ENCODE measurements around the gene NEK11.

NEK11 gene

DNA sequence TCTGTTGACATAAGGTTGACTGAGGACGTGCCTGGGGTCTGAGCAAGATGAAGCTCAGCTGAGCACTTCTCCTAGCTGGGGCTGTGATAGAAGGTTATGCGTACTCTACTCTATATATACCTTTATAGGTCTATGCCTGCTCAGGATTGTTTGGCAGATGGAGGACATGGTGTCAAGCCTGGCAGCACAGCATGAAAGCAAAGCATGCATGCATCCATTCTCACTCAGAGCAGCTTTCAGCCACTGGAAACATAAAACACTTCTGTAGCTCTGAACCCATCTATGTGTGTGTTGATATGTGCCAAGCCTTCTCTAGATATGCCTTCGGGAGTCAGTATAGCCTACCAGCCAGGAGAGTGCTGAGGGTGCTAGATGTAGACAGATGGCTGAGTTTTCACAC, 212.6 kb downstream of the NEK11 start:
- Mint-ChIP-seq H3K36me3 (peaks cover 4% of the 10 kb centered on the region), H3K27ac (no peak overlapping the region), H3K4me1 (ENCODE audit: low read depth) (no peaks in the 10 kb centered on the region), H3K9me3 (ENCODE audit: low read depth) (no peaks in the 10 kb centered on the region), H3K4me3 (no peak overlapping the region), H3K27me3 (no peaks in the 10 kb centered on the region)

DNA sequence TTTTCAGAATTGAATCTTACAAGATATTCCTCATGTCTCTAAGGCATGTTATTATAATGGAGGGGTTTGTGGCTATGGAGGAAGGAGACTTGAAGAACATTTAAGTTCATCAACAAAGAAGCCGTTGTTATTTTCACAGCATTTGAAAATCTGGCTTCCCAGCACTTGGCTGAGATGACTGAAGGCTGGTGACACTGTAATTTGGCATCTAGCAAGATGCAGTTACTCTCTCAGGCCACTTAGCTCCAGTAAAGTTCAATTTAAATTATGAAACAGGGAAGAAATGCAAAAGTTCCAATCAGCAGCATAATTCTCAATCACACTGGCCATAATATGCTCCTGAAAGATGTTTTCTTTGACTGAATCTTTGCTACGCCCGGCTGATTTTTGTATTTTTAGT, 215.5 kb downstream of the NEK11 start:
- no peaks in the 10 kb centered on the region for H3K27me3 Mint-ChIP-seq
- no peaks in the 10 kb centered on the region for H3K9me3 Mint-ChIP-seq (ENCODE audit: low read depth)
- no peak overlapping the region for H3K4me3 Mint-ChIP-seq
- no peaks in the 10 kb centered on the region for H3K4me1 Mint-ChIP-seq (ENCODE audit: low read depth)
- no peak overlapping the region for H3K27ac Mint-ChIP-seq
- peaks cover 10% of the 10 kb centered on the region for H3K36me3 Mint-ChIP-seq

DNA sequence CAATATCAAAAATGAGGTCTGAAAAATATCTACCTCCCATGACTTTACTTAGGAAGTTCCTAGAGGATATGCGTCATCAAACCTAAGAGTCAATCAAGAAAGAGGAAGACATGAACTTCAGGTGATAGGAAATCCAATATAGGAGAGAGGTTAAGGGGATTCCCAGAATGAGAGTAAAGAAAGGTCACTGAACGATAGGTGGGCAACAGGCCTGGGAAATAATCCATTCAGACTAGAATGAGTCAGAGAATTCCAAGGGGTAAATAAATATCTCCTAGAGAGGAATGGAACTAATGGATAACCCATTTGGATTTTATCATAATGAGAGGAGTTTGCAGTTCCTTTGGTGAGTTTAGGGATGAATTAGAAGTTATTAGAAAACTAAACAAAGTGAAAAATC, 223.8 kb downstream of the NEK11 start:
- H3K36me3 Mint-ChIP-seq = peaks cover 17% of the 10 kb centered on the region
- peaks cover 2% of the 10 kb centered on the region for H3K27me3 Mint-ChIP-seq
- no peak overlapping the region for H3K27ac Mint-ChIP-seq
- H3K9me3 Mint-ChIP-seq (ENCODE audit: low read depth) = peaks cover 19% of the 10 kb centered on the region
- no peaks in the 10 kb centered on the region for H3K4me1 Mint-ChIP-seq (ENCODE audit: low read depth)
- H3K4me3 Mint-ChIP-seq = no peak overlapping the region

DNA sequence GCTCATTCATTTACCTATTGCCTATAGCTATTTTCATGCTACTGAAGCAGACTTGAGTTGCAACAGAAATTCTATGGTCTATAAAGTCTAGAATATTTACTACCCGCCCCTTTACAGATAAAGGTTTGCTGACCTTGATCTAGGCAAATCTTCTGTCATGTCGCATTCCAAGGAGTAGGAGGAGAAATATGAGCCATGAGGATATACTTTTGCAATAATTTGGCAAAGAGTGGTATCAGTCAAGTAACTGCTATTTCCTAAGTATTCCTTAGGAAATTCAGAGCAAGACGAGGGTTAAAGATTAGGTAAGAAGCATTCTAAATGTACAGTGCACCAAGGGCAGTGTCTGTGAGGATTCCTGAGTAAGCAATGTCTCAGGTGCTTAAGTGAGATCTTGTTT, 233.8 kb downstream of the NEK11 start:
- no peak overlapping the region for H3K27ac Mint-ChIP-seq
- H3K36me3 Mint-ChIP-seq = peaks cover 8% of the 10 kb centered on the region
- no peaks in the 10 kb centered on the region for H3K4me1 Mint-ChIP-seq (ENCODE audit: low read depth)
- no peak overlapping the region for H3K4me3 Mint-ChIP-seq
- H3K27me3 Mint-ChIP-seq = no peaks in the 10 kb centered on the region
- peaks cover 15% of the 10 kb centered on the region for H3K9me3 Mint-ChIP-seq (ENCODE audit: low read depth)

DNA sequence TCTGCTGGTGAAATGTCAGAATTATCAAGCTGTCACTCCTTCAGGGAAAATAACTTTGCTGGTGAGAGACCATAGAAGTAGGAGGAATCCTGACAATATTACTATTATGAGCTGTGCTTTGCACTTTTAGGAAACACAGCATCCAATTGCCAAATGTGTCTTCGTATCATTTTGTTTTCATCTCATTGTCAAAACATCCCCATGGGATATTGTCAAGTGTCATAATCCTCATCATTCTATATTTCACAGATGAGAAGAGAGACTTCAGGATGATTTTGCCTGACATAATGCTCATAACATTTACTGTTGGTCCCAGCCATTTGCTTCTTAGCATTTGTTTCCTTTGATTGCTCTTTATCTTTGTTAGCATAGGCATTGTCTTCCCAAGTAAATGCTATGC, 234.4 kb downstream of the NEK11 start:
- H3K27ac Mint-ChIP-seq = no peak overlapping the region
- no peaks in the 10 kb centered on the region for H3K27me3 Mint-ChIP-seq
- H3K36me3 Mint-ChIP-seq = peaks cover 8% of the 10 kb centered on the region
- no peak overlapping the region for H3K4me3 Mint-ChIP-seq
- H3K4me1 Mint-ChIP-seq (ENCODE audit: low read depth) = no peaks in the 10 kb centered on the region
- peaks cover 11% of the 10 kb centered on the region for H3K9me3 Mint-ChIP-seq (ENCODE audit: low read depth)

DNA sequence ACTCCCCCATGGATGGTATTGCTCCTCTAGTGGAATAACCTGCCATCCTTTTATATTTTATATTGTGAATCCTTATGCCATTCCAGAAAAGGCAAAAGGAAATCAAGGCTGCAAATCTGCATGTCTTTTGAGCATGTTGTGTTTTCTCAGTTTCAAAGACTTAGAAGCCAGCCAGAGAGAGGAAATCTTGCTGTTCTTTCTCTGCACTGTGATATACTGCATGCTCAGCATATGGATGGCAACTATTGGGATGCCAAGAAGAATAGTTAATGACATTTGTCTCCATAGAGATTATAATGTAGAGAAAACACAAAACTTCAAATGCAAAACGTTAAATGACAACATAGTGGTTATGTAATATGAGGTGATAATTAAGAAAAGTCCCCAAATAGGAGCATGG, 248.9 kb downstream of the NEK11 start:
- no peak overlapping the region for H3K27ac Mint-ChIP-seq
- no peaks in the 10 kb centered on the region for H3K4me1 Mint-ChIP-seq (ENCODE audit: low read depth)
- H3K9me3 Mint-ChIP-seq (ENCODE audit: low read depth) = no peaks in the 10 kb centered on the region
- no peak overlapping the region for H3K4me3 Mint-ChIP-seq
- no peaks in the 10 kb centered on the region for H3K27me3 Mint-ChIP-seq
- peaks cover 5% of the 10 kb centered on the region for H3K36me3 Mint-ChIP-seq

DNA sequence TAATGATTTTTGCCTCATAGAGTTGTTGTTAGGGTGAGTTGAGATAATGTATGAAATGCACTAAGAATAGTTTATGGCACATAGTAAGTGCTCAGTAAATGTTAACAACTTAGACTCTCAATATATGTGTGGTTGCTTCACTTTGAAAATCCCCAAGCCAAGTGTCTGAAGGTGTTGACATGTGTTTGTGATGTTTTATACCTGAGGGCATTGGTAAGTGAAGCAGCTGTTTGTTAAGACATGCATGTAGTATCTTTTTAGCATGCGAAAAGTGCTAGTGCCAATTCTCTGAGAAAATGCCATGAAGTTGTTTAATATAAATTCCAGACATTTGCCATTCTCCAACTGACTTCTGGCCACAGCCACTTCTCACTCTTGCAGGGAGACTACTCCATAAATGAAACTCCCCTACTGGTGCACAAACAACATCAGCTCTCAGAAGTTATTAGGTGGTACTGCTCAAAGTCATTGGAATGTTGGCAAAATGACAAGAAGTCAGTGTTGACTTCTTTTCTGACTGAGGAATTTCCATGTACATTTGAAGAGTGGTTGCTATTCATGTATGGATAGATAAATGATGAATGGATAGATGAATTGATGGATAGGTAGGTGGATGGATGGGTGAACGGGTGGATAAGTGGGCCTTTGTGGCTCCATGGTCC, 251.3 kb downstream of the NEK11 start:
- no peaks in the 10 kb centered on the region for H3K9me3 Mint-ChIP-seq (ENCODE audit: low read depth)
- H3K4me1 Mint-ChIP-seq (ENCODE audit: low read depth) = no peaks in the 10 kb centered on the region
- H3K27ac Mint-ChIP-seq = no peak overlapping the region
- H3K27me3 Mint-ChIP-seq = no peaks in the 10 kb centered on the region
- H3K36me3 Mint-ChIP-seq = peaks cover 5% of the 10 kb centered on the region
- no peak overlapping the region for H3K4me3 Mint-ChIP-seq

DNA sequence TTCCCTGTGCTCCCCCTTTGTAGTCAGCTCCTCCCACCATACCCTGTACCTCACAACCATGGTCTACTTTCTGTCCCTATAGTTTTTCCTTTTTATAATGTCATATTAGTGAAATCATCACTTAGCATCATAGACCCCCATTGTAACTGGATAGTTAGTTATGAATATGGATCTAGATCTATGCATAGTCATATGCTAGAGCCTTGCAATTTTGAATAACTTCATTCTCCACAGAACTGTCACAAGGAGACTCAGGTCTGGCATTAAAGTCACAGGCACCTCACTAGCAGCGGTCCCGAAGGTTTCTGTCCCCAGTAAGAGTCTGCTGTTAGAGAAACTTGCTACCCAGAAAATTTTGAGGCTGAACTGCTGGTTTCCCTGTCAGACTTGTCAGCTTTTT, 252.9 kb downstream of the NEK11 start:
- no peaks in the 10 kb centered on the region for H3K4me1 Mint-ChIP-seq (ENCODE audit: low read depth)
- peaks cover 5% of the 10 kb centered on the region for H3K36me3 Mint-ChIP-seq
- no peaks in the 10 kb centered on the region for H3K27me3 Mint-ChIP-seq
- H3K4me3 Mint-ChIP-seq = no peak overlapping the region
- H3K27ac Mint-ChIP-seq = no peak overlapping the region
- H3K9me3 Mint-ChIP-seq (ENCODE audit: low read depth) = no peaks in the 10 kb centered on the region

DNA sequence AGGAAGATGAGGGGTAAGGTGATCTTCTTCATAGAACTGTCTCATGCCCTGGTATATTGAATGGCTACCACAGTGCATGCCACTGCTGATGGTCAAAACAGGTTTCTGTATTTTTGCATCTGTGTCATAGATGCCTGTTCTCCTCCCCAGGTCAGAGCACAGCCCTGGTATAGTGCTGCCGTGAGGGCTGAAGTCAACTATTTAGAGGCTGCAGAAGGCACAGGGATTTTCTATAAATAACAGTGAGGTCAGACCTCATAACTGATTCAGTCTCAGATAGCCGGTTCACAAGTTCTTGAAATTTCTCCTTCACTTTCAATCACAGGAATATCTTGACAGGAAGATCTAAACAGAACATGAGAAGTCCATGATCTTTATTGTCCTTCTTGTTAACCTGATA, 255.7 kb downstream of the NEK11 start:
- H3K4me1 Mint-ChIP-seq (ENCODE audit: low read depth) = no peaks in the 10 kb centered on the region
- no peak overlapping the region for H3K4me3 Mint-ChIP-seq
- H3K9me3 Mint-ChIP-seq (ENCODE audit: low read depth) = no peaks in the 10 kb centered on the region
- H3K27me3 Mint-ChIP-seq = no peaks in the 10 kb centered on the region
- H3K36me3 Mint-ChIP-seq = peaks cover 5% of the 10 kb centered on the region
- H3K27ac Mint-ChIP-seq = no peak overlapping the region

DNA sequence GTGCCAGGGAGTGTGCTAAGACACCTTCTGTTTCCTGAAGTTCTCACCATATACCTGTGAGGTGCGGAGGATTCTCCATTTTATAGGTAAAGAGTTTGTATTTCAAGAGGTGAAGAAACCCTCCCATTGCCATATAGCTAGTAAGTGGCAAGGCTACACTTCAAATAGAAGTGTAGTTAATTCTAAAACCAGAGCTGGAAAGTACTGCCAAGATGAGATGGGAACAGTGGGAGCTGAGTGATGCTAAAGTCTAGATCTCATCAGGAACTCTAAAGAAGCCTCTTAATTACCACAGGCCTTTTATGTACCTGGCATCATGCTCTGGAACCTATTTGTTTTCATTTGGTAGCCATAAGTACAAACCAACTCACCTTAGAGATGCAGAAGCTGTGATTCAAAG, 256.3 kb downstream of the NEK11 start:
- H3K4me1 Mint-ChIP-seq (ENCODE audit: low read depth) = no peaks in the 10 kb centered on the region
- no peak overlapping the region for H3K27ac Mint-ChIP-seq
- no peak overlapping the region for H3K4me3 Mint-ChIP-seq
- peaks cover 6% of the 10 kb centered on the region for H3K36me3 Mint-ChIP-seq
- H3K27me3 Mint-ChIP-seq = no peaks in the 10 kb centered on the region
- no peaks in the 10 kb centered on the region for H3K9me3 Mint-ChIP-seq (ENCODE audit: low read depth)

DNA sequence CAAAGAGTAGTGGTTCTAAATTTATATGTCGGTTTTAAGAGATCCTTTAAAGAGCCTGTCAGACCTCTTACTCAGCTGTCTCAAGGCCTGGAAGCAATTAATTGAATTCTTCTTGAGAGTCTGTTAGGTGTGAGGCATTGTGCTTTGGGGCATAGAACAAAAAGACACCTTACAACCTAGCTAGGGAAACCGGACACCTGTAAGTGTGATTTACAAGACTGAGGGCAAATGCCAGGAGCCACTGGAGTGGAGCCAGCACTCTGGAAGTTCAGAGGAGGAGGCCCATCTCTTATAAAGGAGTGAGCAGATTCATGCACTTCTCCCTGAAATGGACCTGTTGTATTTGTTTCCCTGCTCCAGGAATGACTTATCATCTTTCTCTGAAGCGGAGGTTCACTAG, 257.2 kb downstream of the NEK11 start:
- Mint-ChIP-seq H3K4me3 (no peak overlapping the region), H3K9me3 (ENCODE audit: low read depth) (peaks cover 1% of the 10 kb centered on the region), H3K27me3 (no peaks in the 10 kb centered on the region), H3K27ac (no peak overlapping the region), H3K4me1 (ENCODE audit: low read depth) (no peaks in the 10 kb centered on the region), H3K36me3 (peaks cover 6% of the 10 kb centered on the region)

DNA sequence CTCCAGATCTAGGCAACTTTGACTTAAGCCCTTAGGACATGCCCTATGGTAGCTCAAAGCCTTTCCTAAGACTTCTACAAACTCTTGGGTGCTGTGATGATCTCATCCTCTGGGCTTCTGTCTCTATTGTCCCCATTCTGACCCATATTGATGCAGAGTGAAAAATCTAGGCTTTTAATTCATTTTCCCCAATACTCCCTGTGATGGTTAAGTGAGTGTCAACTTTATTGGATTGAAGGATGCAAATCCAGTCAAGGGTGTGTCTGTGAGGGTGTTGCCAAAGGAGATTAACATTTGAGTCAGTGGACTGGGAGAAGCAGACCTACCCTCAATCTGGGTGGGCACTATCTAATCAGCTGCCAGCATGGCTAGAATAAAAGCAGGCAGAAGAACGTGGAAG, 257.6 kb downstream of the NEK11 start:
- Mint-ChIP-seq H3K4me3 (no peak overlapping the region), H3K9me3 (ENCODE audit: low read depth) (peaks cover 4% of the 10 kb centered on the region), H3K4me1 (ENCODE audit: low read depth) (no peaks in the 10 kb centered on the region), H3K27ac (no peak overlapping the region), H3K27me3 (no peaks in the 10 kb centered on the region), H3K36me3 (peaks cover 6% of the 10 kb centered on the region)

DNA sequence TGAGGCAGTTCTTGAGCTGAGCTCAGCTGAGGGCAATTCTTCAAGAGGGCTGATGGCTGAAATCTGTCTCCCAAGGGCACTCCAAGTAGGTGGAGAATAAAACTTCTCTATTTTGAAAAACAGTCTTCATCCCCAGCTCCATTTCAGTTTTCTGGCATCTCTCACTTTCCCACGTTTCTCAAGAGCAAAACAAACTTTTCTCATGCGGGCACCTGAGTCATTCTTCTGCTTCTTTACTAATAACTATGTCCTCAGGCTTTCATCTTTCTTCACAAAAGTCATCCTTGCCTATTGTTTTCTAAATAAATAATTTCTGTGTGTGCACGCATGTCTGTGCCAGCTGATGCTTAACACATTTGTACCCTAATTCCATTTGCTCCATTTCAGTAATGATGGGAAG, 258.8 kb downstream of the NEK11 start:
- no peaks in the 10 kb centered on the region for H3K4me1 Mint-ChIP-seq (ENCODE audit: low read depth)
- H3K36me3 Mint-ChIP-seq = peaks cover 6% of the 10 kb centered on the region
- H3K4me3 Mint-ChIP-seq = no peak overlapping the region
- H3K9me3 Mint-ChIP-seq (ENCODE audit: low read depth) = peaks cover 4% of the 10 kb centered on the region
- no peak overlapping the region for H3K27ac Mint-ChIP-seq
- H3K27me3 Mint-ChIP-seq = no peaks in the 10 kb centered on the region

DNA sequence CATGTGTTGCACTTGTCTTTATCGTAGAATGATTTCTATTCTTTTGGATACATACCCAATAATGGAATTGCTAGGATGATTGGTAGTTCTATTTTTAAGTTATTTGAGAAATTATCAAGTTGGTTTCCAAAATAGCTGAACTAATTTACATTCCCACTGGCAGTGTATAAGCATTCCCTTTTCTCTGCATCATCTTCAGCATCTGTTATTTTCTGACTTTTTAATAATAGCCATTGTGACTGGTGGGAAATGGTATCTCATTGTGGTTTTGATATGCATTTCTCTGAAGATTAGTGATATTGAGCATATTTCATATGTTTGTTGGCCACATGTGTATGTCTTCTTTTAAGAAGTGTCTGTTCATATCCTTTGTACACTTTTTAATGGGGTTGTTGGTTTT, 273.2 kb downstream of the NEK11 start:
- peaks cover 9% of the 10 kb centered on the region for H3K36me3 Mint-ChIP-seq
- no peak overlapping the region for H3K4me3 Mint-ChIP-seq
- H3K9me3 Mint-ChIP-seq (ENCODE audit: low read depth) = peaks cover 3% of the 10 kb centered on the region
- H3K4me1 Mint-ChIP-seq (ENCODE audit: low read depth) = no peaks in the 10 kb centered on the region
- peaks cover 5% of the 10 kb centered on the region for H3K27me3 Mint-ChIP-seq
- H3K27ac Mint-ChIP-seq = no peak overlapping the region

DNA sequence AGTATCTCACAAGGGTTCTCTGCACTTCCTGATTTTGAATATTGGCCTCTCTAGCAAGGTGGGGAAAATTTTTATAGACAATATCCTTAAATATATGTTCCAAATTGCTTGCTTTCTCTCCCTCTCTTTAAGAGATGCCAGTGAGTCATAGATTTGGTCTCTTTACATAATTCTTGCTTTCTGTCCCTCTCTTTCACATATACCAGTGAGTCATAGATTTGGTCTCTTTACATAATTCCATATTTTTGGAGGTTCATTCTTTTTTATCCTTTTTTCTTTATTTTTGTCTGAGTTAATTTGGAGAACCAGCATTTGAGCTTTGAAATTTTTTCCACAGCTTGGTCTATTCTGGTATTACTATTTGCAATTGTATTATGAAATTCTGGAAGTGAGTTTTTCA, 277.2 kb downstream of the NEK11 start:
- peaks cover 10% of the 10 kb centered on the region for H3K36me3 Mint-ChIP-seq
- H3K4me3 Mint-ChIP-seq = no peak overlapping the region
- peaks cover 3% of the 10 kb centered on the region for H3K9me3 Mint-ChIP-seq (ENCODE audit: low read depth)
- H3K27ac Mint-ChIP-seq = no peak overlapping the region
- H3K4me1 Mint-ChIP-seq (ENCODE audit: low read depth) = no peaks in the 10 kb centered on the region
- H3K27me3 Mint-ChIP-seq = peaks cover 10% of the 10 kb centered on the region

DNA sequence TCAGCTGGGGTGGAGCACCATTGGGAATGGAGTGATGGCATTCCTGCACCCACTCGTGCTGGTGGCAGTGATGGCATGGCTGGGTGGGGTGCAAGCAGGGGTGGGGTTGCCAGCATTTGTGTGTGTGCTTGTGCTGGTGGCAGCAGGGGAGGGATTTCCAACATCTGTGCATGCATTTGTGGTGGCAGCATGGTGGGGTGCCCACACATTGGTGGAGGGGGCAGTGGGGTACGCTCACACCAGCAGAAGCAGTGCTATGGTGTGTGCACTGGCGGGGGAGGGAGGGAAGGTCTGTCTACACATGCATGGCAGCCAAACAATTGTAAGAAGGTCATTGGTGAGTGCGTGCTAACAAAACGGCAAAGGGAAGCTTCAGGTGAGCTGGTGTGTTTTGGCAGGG, 278.2 kb downstream of the NEK11 start:
- Mint-ChIP-seq H3K27me3 (peaks cover 11% of the 10 kb centered on the region), H3K4me1 (ENCODE audit: low read depth) (no peaks in the 10 kb centered on the region), H3K4me3 (no peak overlapping the region), H3K27ac (no peak overlapping the region), H3K9me3 (ENCODE audit: low read depth) (peaks cover 3% of the 10 kb centered on the region), H3K36me3 (peaks cover 6% of the 10 kb centered on the region)

Measured in activated naive CD8-positive, alpha-beta T cell (primary cell).